Neuron (in vitro differentiated cells): Measurements from ENCODE around the gene HOXC11.

Experiments
- H2AFZ ChIP-seq: one replicate; pipeline ENCODE4 v1.6.1; 2013; ENCODE audit warnings: low read depth, mild to moderate bottlenecking, inconsistent platforms, low read length, moderate library complexity
- H3K27me3 ChIP-seq: one replicate; pipeline ENCODE4 v1.6.1; 2013; ENCODE audit warnings: low read length; ENCODE audit not compliant: insufficient read depth
- H3K36me3 ChIP-seq: one replicate; pipeline ENCODE4 v1.6.1; 2013; ENCODE audit warnings: low read length; ENCODE audit not compliant: insufficient read depth
- H3K4me1 ChIP-seq: one replicate; pipeline ENCODE4 v1.6.1; 2013; ENCODE audit warnings: low read length; ENCODE audit not compliant: insufficient read depth
- H3K4me3 ChIP-seq: 2 replicates; pipeline ENCODE4 v1.5.1; 2013; ENCODE audit warnings: mild to moderate bottlenecking, low read length, moderate library complexity
- H3K9me3 ChIP-seq: one replicate; pipeline ENCODE4 v1.6.1; 2013; ENCODE audit warnings: low read length

Gene HOXC11

GRCh38 chr12:54001283-54002187 is 28.6 kb downstream of the HOXC11 start:
- H3K4me3 ChIP-seq, result no peak overlapping the region
- H3K27me3 ChIP-seq, result peaks cover 98% of the 10 kb centered on the region
- H3K4me1 ChIP-seq, result peaks cover 3% of the 10 kb centered on the region
- H2AFZ ChIP-seq, result no peak overlapping the region
- H3K36me3 ChIP-seq, result no peaks in the 10 kb centered on the region
- no peaks in the 10 kb centered on the region for H3K9me3 ChIP-seq

GRCh38 chr12:54002278-54002914 is 29.5 kb downstream of the HOXC11 start:
- Histone ChIP-seq H3K4me1 (peaks cover 3% of the 10 kb centered on the region), H3K4me3 (no peak overlapping the region), H3K9me3 (no peaks in the 10 kb centered on the region), H3K36me3 (no peaks in the 10 kb centered on the region), H2AFZ (no peak overlapping the region), H3K27me3 (peaks cover 98% of the 10 kb centered on the region)

DNA sequence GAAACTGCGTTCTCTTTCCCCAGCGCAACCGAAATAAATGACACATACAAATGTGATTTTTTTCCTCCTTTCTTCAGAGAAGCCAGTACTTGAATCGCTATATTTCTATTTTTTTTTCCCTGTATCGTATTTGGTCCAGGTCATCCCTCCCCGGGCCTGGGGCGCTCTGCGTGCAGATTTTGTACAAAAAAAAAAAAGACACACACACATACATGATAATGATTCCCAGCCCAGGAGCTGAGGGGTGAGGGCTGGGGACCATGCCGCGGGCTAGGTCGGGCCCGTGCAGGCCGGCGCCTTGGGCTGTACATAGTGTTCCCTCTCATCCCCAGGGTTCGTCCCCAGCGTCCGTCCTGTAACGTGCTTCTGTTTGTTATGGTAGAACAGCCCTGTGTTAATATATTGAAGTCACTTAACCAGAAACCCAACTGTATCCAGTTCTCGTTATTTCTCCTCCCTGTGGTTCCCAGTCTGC is 30.0 kb downstream of the HOXC11 start:
- no peak overlapping the region for H3K4me3 ChIP-seq
- H2AFZ ChIP-seq, result no peak overlapping the region
- no peaks in the 10 kb centered on the region for H3K9me3 ChIP-seq
- no peaks in the 10 kb centered on the region for H3K36me3 ChIP-seq
- H3K4me1 ChIP-seq, result peaks cover 3% of the 10 kb centered on the region
- H3K27me3 ChIP-seq, result peaks cover 98% of the 10 kb centered on the region

GRCh38 chr12:54003625-54004024 is 30.7 kb downstream of the HOXC11 start:
- H3K4me3 ChIP-seq, result no peak overlapping the region
- H3K9me3 ChIP-seq, result no peaks in the 10 kb centered on the region
- H3K27me3 ChIP-seq, result peaks cover 97% of the 10 kb centered on the region
- no peak overlapping the region for H2AFZ ChIP-seq
- peaks cover 3% of the 10 kb centered on the region for H3K4me1 ChIP-seq
- no peaks in the 10 kb centered on the region for H3K36me3 ChIP-seq

GRCh38 chr12:54004063-54004840 is 31.3 kb downstream of the HOXC11 start:
- Histone ChIP-seq H3K27me3 (peaks cover 93% of the 10 kb centered on the region), H3K4me1 (peaks cover 3% of the 10 kb centered on the region), H3K36me3 (no peaks in the 10 kb centered on the region), H2AFZ (no peak overlapping the region), H3K9me3 (no peaks in the 10 kb centered on the region), H3K4me3 (no peak overlapping the region)

DNA sequence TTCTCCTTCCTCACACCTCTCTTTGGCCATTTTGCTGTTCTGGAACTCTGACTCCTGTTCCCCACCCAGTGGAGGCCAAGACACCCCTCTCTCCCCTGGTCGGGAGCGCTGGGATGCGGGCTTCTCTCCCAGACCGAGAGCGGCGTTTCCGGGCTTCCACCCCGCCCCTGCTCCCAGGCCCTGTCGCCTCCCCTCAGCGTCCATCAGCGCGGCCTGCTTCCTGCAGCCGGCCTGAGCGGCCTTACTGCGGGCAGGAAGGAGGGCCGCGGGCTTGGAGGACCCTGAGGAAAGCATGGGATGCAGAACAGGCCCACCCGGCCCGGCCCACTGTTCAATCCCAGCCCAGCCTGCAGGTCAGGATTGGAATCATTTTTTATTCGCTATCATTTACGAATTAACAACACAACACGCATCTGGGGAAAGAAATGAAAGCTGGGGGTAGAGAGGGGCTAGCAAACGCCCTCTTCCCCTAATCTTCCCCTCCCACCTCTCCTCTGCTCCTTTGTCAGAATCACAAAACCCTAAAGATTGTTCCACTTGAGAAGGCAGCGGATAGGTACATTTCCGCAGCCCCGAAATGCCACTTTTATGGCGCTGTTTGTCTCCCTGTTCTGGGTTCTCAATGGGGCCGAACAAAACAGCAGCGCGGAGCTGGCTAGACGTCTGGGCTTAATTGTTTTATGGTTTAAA is 32.1 kb downstream of the HOXC11 start:
- Histone ChIP-seq H3K4me3 (no peak overlapping the region), H3K27me3 (peaks cover 93% of the 10 kb centered on the region)

DNA sequence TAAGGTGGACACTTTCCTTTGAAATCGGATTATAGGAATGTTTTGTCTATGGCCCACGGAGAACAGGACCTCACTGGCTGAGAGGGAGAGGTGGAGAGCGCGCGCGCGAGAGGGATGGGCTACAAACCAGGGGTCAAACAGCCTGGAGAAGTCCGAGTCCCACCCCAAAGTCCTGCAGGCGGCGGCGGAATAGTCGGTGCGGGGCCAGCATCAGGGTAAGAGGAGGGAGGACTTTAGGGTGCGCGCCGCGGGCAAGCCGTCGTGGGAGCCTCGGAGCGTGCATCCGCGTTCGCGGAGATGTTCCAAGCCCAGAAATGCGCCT is 32.6 kb downstream of the HOXC11 start:
- Histone ChIP-seq H3K36me3 (no peaks in the 10 kb centered on the region), H3K4me3 (no peak overlapping the region), H3K27me3 (peaks cover 93% of the 10 kb centered on the region), H3K4me1 (peaks cover 3% of the 10 kb centered on the region), H3K9me3 (no peaks in the 10 kb centered on the region), H2AFZ (no peak overlapping the region)

More for the DNA sequence above, 32.1 kb downstream of the HOXC11 start:
- H2AFZ ChIP-seq, result no peak overlapping the region
- no peaks in the 10 kb centered on the region for H3K36me3 ChIP-seq
- H3K9me3 ChIP-seq, result no peaks in the 10 kb centered on the region
- H3K4me1 ChIP-seq, result peaks cover 3% of the 10 kb centered on the region

- Histone ChIP-seq H2AFZ (no peak overlapping the region), H3K4me1 (peaks cover 3% of the 10 kb centered on the region), H3K27me3 (peaks cover 93% of the 10 kb centered on the region), H3K4me3 (no peak overlapping the region), H3K36me3 (no peaks in the 10 kb centered on the region), H3K9me3 (no peaks in the 10 kb centered on the region)
Measured at GRCh38 chr12:54005853-54006558, 33.1 kb downstream of the HOXC11 start.

GRCh38 chr12:54006559-54007220 is 33.8 kb downstream of the HOXC11 start:
- peaks cover 3% of the 10 kb centered on the region for H3K4me1 ChIP-seq
- peaks cover 92% of the 10 kb centered on the region for H3K27me3 ChIP-seq
- no peak overlapping the region for H3K4me3 ChIP-seq
- H3K36me3 ChIP-seq, result no peaks in the 10 kb centered on the region
- H3K9me3 ChIP-seq, result no peaks in the 10 kb centered on the region
- H2AFZ ChIP-seq, result no peak overlapping the region

DNA sequence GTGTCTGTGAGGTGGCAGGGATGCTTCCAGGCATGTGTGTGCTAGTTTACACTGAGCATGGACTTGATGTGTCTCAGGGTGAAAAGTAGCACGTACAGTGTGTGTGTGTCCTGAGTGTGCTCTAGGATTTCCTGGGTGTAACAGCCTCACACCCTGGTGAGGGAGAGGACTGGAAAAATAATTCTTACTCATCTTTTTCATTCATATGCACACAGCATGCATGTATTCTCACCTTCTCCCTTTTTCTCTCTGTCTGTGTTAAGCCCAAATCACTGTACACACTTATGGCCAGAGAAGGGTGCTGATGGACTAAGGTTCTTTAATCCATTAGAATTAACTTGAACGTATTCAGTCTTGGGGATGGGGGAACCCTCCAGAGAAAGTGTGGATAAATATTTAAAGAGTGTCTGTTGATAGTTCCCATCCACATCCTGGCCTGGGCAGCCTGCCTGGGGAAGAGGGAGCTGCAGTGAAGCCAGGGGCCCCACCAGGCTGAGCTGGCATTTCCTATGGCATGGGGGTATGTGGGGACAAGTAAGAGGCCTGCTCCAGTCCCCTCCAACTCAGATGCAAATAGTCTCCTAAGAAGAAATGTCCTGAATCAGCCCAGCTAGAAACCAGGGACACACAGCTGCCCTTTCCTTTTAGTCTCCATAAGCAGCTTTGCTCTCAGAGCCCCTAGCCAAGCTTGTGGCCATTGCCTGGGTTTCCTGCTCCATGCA is 34.8 kb downstream of the HOXC11 start:
- Histone ChIP-seq H3K36me3 (no peaks in the 10 kb centered on the region), H3K9me3 (no peaks in the 10 kb centered on the region), H3K27me3 (peaks cover 90% of the 10 kb centered on the region), H2AFZ (no peak overlapping the region), H3K4me1 (peaks cover 3% of the 10 kb centered on the region), H3K4me3 (no peak overlapping the region)

- Histone ChIP-seq H3K36me3 (no peaks in the 10 kb centered on the region), H3K4me3 (no peak overlapping the region), H2AFZ (no peak overlapping the region), H3K27me3 (peaks cover 90% of the 10 kb centered on the region), H3K9me3 (peaks cover 3% of the 10 kb centered on the region), H3K4me1 (peaks cover 3% of the 10 kb centered on the region)
Measured at GRCh38 chr12:54008260-54008552, 35.3 kb downstream of the HOXC11 start.
